B cell (primary cell): ENCODE results near the gene RNF152. TPM values are rescaled to one million over a fixed set of nuclear protein-coding genes. Genes with fewer than 3 reads are reported as not detected.

ENCODE experiments used
- ATAC-seq: fragments of 200-7000 bp; cut with Tn5 transposase; one replicate; pipeline ENCODE4 v1.10.0; 2021; ENCODE audit warnings: low read depth, mild to moderate bottlenecking, moderate number of reproducible peaks, moderate library complexity
- CTCF ChIA-PET: fragments of 350-600 bp; sonication (Branson Sonifier 250); formaldehyde crosslinking; loops from one replicate; lab custom pipeline; 2021; ENCODE audit warnings: antibody characterized with exemption, inconsistent platforms; lab: Charles Lee
- POLR2A ChIA-PET: fragments of 350-600 bp; sonication (Branson Sonifier 250); formaldehyde crosslinking; loops from one replicate; lab custom pipeline; 2021; ENCODE audit warnings: antibody characterized with exemption; lab: Charles Lee
- DNase-seq: peaks from one replicate; pipeline ENCODE4 v3.0.0; 2013
- H2AFZ ChIP-seq: 2 replicates; pipeline ENCODE4 v1.6.1; 2012; ENCODE audit warnings: mild to moderate bottlenecking, low read depth, low read length; ENCODE audit not compliant: insufficient read depth, poor library complexity, severe bottlenecking
- H3K27ac ChIP-seq, 2 donors: 1 replicate in 1 of 2; 2 replicates in 1 of 2; pipeline ENCODE4 v1.5.1; 2012 to 2013; ENCODE audit warnings: low read length in 2 of 2, mild to moderate bottlenecking in 2 of 2, moderate library complexity in 1 of 2
- H3K27me3 ChIP-seq, 4 experiments: fragments of 200-600 bp in 1 of 4; sonication (generic) in 1 of 4; replicated peaks in 1 of 4; 1 replicate in 2 of 4; 2 replicates in 2 of 4; pipeline versions ENCODE4 v1.6.1 to v1.7.0; 2013 to 2016; ENCODE audit warnings: low read length in 3 of 4, mild to moderate bottlenecking in 2 of 4, mixed read lengths in 1 of 4, moderate library complexity in 1 of 4; ENCODE audit not compliant: insufficient read depth in 4 of 4, control insufficient read depth in 3 of 4; ENCODE audit errors: control extremely low read depth in 1 of 4
- H3K36me3 ChIP-seq, 2 experiments: replicated peaks in 1 of 2; 1 replicate in 1 of 2; 2 replicates in 1 of 2; pipeline versions ENCODE4 v1.6.1 to v1.7.1; 2013; ENCODE audit warnings: low read length in 1 of 2; ENCODE audit not compliant: insufficient read depth in 2 of 2, control insufficient read depth in 1 of 2; ENCODE audit errors: control extremely low read depth in 1 of 2, extremely low read depth in 1 of 2
- H3K4me1 ChIP-seq, 2 donors: fragments of 200-600 bp in 1 of 2; sonication (generic) in 1 of 2; 1 replicate in 1 of 2; 2 replicates in 1 of 2; pipeline versions ENCODE4 v1.5.1 to v1.6.1; 2013 to 2017; ENCODE audit warnings: low read length in 2 of 2; ENCODE audit not compliant: control insufficient read depth in 2 of 2, insufficient read depth in 2 of 2
- H3K4me2 ChIP-seq: replicated peaks from 2 replicates; pipeline ENCODE3; 2012; ENCODE audit warnings: mild to moderate bottlenecking, low read depth, low read length; ENCODE audit not compliant: poor library complexity, severe bottlenecking
- H3K4me3 ChIP-seq, 5 experiments: fragments of 200-600 bp in 1 of 5; sonication (generic) in 1 of 5; 1 replicate in 3 of 5; 2 replicates in 2 of 5; pipeline versions ENCODE4 v1.5.1 to v1.7.0; 2011 to 2016; ENCODE audit warnings: low read length in 4 of 5, mild to moderate bottlenecking in 4 of 5, low read depth in 2 of 5, control low read depth in 1 of 5, moderate library complexity in 1 of 5; ENCODE audit not compliant: insufficient read depth in 1 of 5; ENCODE audit errors: control extremely low read depth in 1 of 5, extremely low read depth in 1 of 5
- H3K79me2 ChIP-seq: fragments of 200-600 bp; sonication (generic); one replicate; pipeline ENCODE4 v1.6.0; 2016; ENCODE audit warnings: low read length; ENCODE audit not compliant: control insufficient read depth, insufficient read depth
- H3K9ac ChIP-seq: fragments of 200-600 bp; sonication (generic); 2 replicates; pipeline ENCODE4 v1.6.1; 2017; ENCODE audit warnings: mild to moderate bottlenecking, low read length, moderate library complexity
- H3K9me3 ChIP-seq, 3 donors: one replicate each; pipeline versions ENCODE4 v1.6.1 to v1.7.1; 2013; ENCODE audit warnings: low read length in 2 of 3; ENCODE audit not compliant: control insufficient read depth in 2 of 3, insufficient read depth in 1 of 3; ENCODE audit errors: control extremely low read depth in 1 of 3
- H4K20me1 ChIP-seq: 2 replicates; pipeline ENCODE4 v1.6.0; 2012; ENCODE audit warnings: mild to moderate bottlenecking, low read length; ENCODE audit not compliant: insufficient read depth, control insufficient read depth, poor library complexity, severe bottlenecking
- H3K27ac Mint-ChIP-seq: one replicate; pipeline ENCODE4 v1.8.0; 2021; ENCODE audit warnings: mixed read lengths
- H3K27me3 Mint-ChIP-seq: one replicate; pipeline ENCODE4 v1.8.0; 2021; ENCODE audit warnings: mixed read lengths
- H3K4me1 Mint-ChIP-seq: one replicate; pipeline ENCODE4 v1.8.0; 2021; ENCODE audit warnings: mixed read lengths
- H3K4me3 Mint-ChIP-seq: one replicate; pipeline ENCODE4 v1.8.0; 2021; ENCODE audit warnings: mixed read lengths
- H3K9me3 Mint-ChIP-seq: one replicate; pipeline ENCODE4 v1.8.0; 2022; ENCODE audit warnings: mixed read lengths; ENCODE audit not compliant: insufficient read depth
- CTCF ChIP-seq: fragments of 200-600 bp; IDR thresholded peaks from one replicate; pipeline ENCODE4 v1.8.0; 2022; ENCODE audit warnings: antibody characterized with exemption, mild to moderate bottlenecking
- EZH2 ChIP-seq: IDR thresholded peaks from 2 replicates; pipeline ENCODE4 v1.6.1; 2012; ENCODE audit warnings: borderline replicate concordance, low read depth, mild to moderate bottlenecking, moderate library complexity, low read length; ENCODE audit not compliant: insufficient read depth, poor library complexity, severe bottlenecking
- WGBS: methylation state at CpG from one replicate; pipeline ENCODE4 v1.1.5; 2013; ENCODE audit warnings: missing lambda C conversion rate; ENCODE audit not compliant: insufficient coverage; 5-methylcytosine and 5-hydroxymethylcytosine counted together
- intact Hi-C: fragments of 100-400 bp; cut with micrococcal nuclease; formaldehyde crosslinking; loops from one replicate; pipeline ENCODE4 v1.10.0; 2022
- polyA plus RNA-seq: library from polyadenylated mRNA; depleted of rRNA; stranded (reverse); fragments of >200 nt; gene quantifications from 2 replicates; pipeline ENCODE4 v1.2.3, GENCODE V29; 2012
- total RNA-seq, 2 donors: library from RNA; stranded (reverse); fragments of 120-200 nt in 1 of 2; gene quantifications; 1 replicate in 1 of 2; 2 replicates in 1 of 2; pipeline versions ENCODE4 v1.2.3 to v1.2.4, GENCODE V29; 2013 to 2022

Gene RNF152
- total and polyA plus RNA-seq, 2 donors (not counting 1 experiment from before 2014, with no cell fraction given) = 0.49 TPM; not detected in 1

- no peaks in the 10 kb centered on the region for H3K27me3 ChIP-seq
- POLR2A ChIA-PET = no interaction called here
- WGBS = 88% methylated on average over 1 of the region's 2 CpGs
- no peaks in the 10 kb centered on the region for H4K20me1 ChIP-seq
- H3K4me2 ChIP-seq = no peak overlapping the region
- H3K9me3 ChIP-seq = no peaks in the 10 kb centered on the region
- H3K4me3 ChIP-seq = no peak overlapping the region
- H3K27ac Mint-ChIP-seq = no peak overlapping the region
- no peak overlapping the region for H3K4me3 Mint-ChIP-seq
- no peaks in the 10 kb centered on the region for H3K4me1 Mint-ChIP-seq
- no peak overlapping the region for H2AFZ ChIP-seq
- H3K9ac ChIP-seq = no peak overlapping the region
- TF ChIP-seq CTCF (no peak), EZH2 (no peak)
- no peak for ATAC-seq
- intact Hi-C loops = no loop called here
- no peak for DNase-seq
- H3K27ac ChIP-seq = no peak overlapping the region
- H3K36me3 ChIP-seq = no peaks in the 10 kb centered on the region
- no peaks in the 10 kb centered on the region for H3K9me3 Mint-ChIP-seq
- CTCF ChIA-PET = no interaction called here
- peaks cover 9% of the 10 kb centered on the region for H3K27me3 Mint-ChIP-seq
- H3K4me1 ChIP-seq = no peaks in the 10 kb centered on the region
- no peaks in the 10 kb centered on the region for H3K79me2 ChIP-seq
Observed at GRCh38 chr18:61803393-61803792, 89.4 kb downstream of the RNF152 start.

GRCh38 chr18:61797696-61798590, 94.9 kb downstream of the RNF152 start:
- Mint-ChIP-seq H3K27me3 (no peaks in the 10 kb centered on the region), H3K4me3 (no peak overlapping the region), H3K9me3 (no peaks in the 10 kb centered on the region), H3K27ac (no peak overlapping the region), H3K4me1 (no peaks in the 10 kb centered on the region)
- Histone ChIP-seq H3K9ac (no peak overlapping the region), H4K20me1 (no peaks in the 10 kb centered on the region), H3K79me2 (no peaks in the 10 kb centered on the region), H3K4me2 (no peak overlapping the region), H3K27me3 (no peaks in the 10 kb centered on the region), H3K27ac (no peak overlapping the region), H3K9me3 (no peaks in the 10 kb centered on the region), H2AFZ (no peak overlapping the region), H3K4me3 (no peak overlapping the region), H3K4me1 (no peaks in the 10 kb centered on the region), H3K36me3 (no peaks in the 10 kb centered on the region)
- ChIA-PET CTCF (no interaction called here), POLR2A (no interaction called here)
- intact Hi-C loops = no loop called here
- 95% methylated on average over 4 of the region's 6 CpGs for WGBS
- ATAC-seq (no peak), DNase-seq (no peak)
- no peak for TF ChIP-seq CTCF
- TF ChIP-seq EZH2 = no peak
